HCT116 (cell line): ENCODE results near the gene ATP13A3.

ENCODE experiments used
- CTCF ChIP-seq, 3 experiments: fragments of 200-600 bp in 1 of 3; sonication (generic) in 1 of 3; IDR thresholded peaks in 2 of 3; conservative IDR thresholded peaks in 1 of 3; 2 replicates each; pipeline ENCODE4 v1.5.1; 2012 to 2017; ENCODE audit warnings: low read depth in 2 of 3, low read length in 2 of 3, antibody characterized with exemption in 1 of 3, borderline replicate concordance in 1 of 3, control low read depth in 1 of 3, mild to moderate bottlenecking in 1 of 3, mixed read lengths in 1 of 3, mixed run types in 1 of 3, moderate library complexity in 1 of 3; ENCODE audit not compliant: insufficient read depth in 1 of 3
- EGR1 ChIP-seq: IDR thresholded peaks from 2 replicates; pipeline ENCODE4 v1.6.1; 2012; ENCODE audit warnings: low read depth
- JUND ChIP-seq: IDR thresholded peaks from 2 replicates; pipeline ENCODE4 v1.6.1; 2012
- MAX ChIP-seq: IDR thresholded peaks from 2 replicates; pipeline ENCODE4 v1.6.1; 2012
- POLR2A ChIP-seq: IDR thresholded peaks from 2 replicates; pipeline ENCODE4 v1.7.0; 2011; ENCODE audit warnings: borderline replicate concordance; ENCODE audit not compliant: insufficient read depth, insufficient read length; ENCODE audit errors: extremely low read depth
- TCF7L2 ChIP-seq: IDR thresholded peaks from 2 replicates; pipeline ENCODE4 v1.7.0; 2011; ENCODE audit warnings: borderline replicate concordance, inconsistent platforms; ENCODE audit not compliant: insufficient read depth, insufficient read length; ENCODE audit errors: extremely low read depth
- ZFX ChIP-seq: fragments of 450-650 bp; IDR thresholded peaks from 2 replicates; pipeline ENCODE4 v1.6.1; 2017

- TF ChIP-seq ZFX: no peak
- TF ChIP-seq CTCF (IDR thresholded peaks at IDR 0.05 in 2 of 3, conservative IDR thresholded peaks at IDR 0.05 in 1 of 3; ENCODE audit: borderline replicate concordance in 1 of 3, insufficient read depth in 1 of 3, low read depth in 2 of 3, low read length in 2 of 3): no peak
- TF ChIP-seq MAX: no peak
- no peak for TF ChIP-seq EGR1
- TF ChIP-seq POLR2A: no peak
- TF ChIP-seq JUND: no peak
- no peak for TF ChIP-seq TCF7L2
Observed at GRCh38 chr3:194497799-194498575, 11.2 kb upstream of the ATP13A3 start.
